HG02623 (cell line): Measurements from ENCODE around the gene NCAPH2.

Experiments
- ATAC-seq: cut with Tn5 transposase; IDR thresholded peaks from one replicate; pipeline ENCODE4 v1.9.1; 2021; ENCODE audit warnings: moderate library complexity; ENCODE audit not compliant: unreplicated experiment

Gene NCAPH2

GRCh38 chr22:50546326-50547262 lies 38.6 kb downstream of the NCAPH2 start:
- ATAC-seq: no peak

GRCh38 chr22:50547263-50547985 lies 39.4 kb downstream of the NCAPH2 start:
- ATAC-seq: no peak

DNA sequence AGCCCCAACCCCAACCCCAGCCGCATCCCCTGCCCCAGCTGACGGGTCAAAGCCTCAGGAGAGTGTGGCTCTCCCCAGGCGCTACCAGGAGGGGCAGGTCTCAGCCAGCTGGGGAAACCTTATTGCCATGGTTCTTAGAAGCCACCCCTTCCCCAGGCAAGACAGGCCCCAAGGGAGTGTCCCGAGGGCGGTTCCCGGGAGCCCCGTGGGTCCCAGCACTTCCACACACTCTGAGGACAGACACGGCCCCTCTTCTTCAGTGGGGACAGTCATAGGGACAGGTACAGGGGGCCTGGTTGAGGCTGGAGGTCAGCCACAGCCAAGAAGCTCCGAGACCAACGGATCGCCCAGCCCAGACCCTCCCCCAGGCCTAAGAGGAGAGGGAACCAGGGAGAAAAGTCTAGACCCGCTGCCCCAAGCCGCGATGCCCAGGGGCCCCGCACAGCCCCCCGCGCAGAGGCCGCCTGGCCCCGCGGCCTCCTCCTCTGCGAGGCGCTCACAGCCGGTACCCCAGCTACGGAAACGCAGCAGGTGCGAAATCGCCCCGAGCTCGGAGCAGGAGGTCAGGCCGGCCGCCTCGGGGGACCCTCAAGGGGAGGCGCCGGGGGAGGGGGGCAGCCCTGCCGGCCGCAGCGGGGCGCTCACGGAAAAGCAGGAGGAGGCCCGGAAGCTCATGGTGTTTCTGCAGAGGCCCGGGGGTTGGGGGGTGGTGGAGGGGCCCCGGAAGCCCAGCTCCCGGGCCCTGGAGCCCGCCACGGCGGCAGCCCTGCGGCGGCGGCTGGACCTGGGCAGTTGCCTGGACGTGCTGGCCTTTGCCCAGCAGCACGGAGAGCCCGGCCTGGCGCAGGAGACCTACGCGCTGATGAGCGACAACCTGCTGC lies 40.3 kb downstream of the NCAPH2 start:
- no peak for ATAC-seq

- ATAC-seq: no peak
Observed at GRCh38 chr22:50548921-50549790, 41.1 kb downstream of the NCAPH2 start.

DNA sequence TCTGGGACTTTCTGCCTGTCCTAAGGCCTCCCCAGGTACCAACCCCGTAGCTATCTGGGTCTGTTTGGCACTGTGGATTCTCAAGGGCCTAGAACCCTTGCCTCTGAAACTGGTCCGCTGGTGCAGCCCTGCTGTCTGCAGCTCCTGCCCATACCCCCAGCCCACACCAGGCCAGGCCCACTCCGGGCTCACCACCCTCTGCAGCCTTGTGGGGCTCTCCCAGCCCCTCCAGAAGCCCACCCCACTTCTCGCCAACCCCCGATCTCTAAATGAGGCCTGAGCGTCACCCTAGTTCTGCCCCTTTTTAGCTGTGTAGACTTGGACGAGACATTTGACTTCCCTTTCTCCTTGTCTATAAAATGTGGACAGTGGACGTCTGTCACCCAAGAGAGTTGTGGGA lies 42.4 kb downstream of the NCAPH2 start:
- no peak for ATAC-seq

DNA sequence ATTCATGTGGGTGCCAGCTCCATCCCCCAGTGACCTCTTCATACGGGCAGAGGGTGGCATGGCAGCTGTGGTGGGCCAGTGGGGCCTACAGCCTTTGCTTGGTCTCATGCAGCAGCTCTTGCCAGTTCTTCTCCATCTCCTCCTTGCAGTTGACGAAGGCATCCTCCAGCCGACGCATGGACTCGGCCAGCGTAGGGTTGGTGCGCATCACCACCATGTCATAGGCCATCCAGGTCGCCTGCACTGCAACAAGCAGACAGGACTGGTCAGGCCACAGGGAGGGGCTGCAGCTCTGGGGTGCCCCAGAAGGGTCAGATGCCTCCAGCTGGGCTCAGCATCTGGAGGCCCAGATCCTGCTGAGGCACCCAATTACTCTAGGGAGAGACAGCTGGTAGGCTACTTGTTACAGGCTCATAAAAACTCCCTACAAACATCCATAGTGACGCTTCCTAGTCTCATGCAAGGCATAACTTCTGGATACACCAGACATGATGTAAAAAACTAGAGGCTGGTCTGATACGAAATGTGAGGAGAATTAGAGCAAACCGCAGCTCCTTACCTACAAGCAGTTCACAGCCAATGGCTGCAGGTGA lies 43.2 kb downstream of the NCAPH2 start:
- ATAC-seq: no peak

- ATAC-seq: no peak
Observed at GRCh38 chr22:50553310-50553709, 45.3 kb downstream of the NCAPH2 start.

DNA sequence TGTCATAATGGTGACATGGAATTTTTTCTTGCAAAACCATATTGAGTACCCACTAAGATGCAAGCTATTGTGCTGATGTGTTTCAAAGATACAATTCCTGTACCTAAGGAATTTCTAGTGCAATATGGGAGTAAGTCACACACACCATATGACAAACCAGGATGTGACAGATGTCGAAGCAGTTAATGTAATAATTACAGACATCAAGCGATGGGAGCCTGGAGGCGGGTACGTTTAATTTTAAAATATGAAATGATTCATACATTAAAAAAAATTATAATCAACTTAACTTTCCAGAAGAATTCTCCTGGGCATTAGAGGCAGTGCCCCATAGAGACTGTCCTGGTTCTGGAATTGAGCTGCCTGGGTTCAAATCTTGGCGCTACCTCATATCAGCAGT lies 48.7 kb downstream of the NCAPH2 start:
- ATAC-seq: no peak

GRCh38 chr22:50560034-50560433 lies 52.0 kb downstream of the NCAPH2 start:
- ATAC-seq: no peak

DNA sequence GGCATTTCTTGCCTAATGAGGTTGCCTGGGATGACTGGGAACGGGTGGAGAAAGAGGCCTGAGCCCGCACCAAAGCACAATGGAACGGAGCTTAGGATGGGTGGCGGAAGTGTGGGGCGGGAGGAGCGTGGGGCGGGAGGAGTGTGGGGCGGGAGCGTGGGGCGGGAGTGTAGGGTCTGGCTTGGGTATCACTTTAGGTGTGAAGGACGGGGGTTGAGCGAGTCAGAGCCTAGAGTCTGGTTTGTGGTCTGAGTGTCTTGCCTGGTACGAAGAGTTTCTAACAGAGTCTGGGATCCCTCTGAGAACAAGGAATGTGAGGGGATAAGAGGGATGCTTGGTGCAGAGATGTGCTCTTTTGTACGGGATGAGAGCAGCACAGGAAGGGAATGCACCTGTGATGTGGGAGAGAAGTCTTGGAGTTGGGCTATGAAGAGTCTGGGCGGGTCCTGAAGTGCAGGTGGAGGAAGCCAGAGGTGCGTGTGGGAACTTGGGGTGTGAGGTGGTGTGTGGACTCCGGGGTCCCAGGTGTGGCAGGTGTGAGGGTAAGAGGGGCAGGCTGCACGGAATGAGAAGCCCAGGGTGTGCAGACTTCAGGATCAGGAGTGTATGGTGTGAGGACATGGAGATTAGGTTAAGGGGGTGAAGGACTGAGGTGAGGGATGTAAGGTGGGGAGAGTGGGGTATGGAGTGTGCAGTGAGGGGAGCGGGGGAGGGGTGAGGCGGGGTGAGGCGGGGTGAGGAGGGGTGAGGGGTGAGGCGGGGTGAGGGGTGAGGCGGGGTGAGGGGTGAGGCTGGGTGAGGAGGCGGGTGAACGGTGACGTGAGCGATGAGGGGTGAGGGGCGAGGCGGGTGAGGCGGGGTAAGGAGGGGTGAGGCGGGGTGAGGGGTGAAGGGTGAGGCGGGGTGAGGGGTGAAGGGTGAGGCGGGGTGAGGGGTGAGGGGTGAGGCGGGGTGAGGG lies 53.7 kb downstream of the NCAPH2 start:
- no peak for ATAC-seq

GRCh38 chr22:50562523-50563412 lies 54.7 kb downstream of the NCAPH2 start, which contains the start of gene SYCE3:
Gene SYCE3, minus strand, starts transcription at chr22:50562919. Its CDS starts 6,514 bp downstream, at chr22:50556405.
- peak; percentile 82 for ATAC-seq

DNA sequence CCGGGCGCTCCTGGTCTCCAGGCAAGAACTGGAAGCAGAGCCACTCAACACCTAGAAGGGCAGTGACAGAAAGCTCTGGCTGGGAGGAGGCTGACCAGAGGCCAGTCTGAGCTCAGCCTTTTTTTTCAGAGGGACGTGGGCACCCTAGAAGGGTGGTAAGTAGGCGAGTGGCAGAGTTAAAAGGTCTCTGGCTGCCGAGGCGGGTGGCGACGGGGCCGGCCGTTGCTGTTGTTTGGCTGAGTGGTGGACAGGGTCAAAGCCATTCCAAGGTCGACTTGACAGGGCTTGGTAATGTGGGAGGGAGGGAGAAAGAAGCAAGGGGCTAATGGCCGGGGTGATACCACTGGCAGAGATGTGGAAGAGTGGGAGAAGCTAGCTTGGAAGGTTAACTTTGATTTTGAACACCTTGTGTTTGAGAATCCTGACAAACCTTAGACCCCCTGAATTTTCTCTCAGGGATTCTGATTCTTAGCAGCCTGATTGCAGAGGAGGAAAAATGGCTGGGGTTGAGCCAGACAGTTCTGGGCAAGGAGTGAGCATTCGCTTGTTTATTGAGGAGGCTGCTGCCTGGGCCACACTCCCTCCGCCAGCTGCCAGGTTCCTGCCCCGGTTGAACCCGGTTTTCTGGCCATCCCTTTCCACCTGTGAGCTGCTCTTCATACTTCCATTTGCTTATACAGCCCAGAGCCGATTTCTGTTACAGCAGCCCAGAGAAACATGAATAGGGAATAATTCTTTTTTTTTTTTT lies 55.6 kb downstream of the NCAPH2 start:
- ATAC-seq: no peak

DNA sequence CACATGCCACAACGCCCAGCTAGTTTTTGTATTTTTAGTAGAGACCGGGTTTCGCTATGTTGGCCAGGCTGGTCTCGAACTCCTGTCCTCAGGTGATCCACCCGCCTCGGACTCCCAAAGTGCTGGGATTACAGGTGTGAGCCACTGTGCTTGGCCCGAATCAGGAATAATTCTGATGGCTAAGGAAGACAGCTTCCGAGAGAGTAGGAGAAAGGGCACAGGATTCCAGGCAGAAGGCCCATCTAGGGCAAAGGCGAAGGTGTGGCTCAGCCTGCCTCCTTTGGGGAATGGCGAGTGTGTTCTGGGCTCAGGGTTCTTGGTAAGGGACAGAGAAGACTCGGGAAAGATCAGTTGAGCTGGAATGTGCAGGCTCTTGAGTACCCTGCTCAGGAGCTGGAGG lies 56.3 kb downstream of the NCAPH2 start:
- no peak for ATAC-seq

DNA sequence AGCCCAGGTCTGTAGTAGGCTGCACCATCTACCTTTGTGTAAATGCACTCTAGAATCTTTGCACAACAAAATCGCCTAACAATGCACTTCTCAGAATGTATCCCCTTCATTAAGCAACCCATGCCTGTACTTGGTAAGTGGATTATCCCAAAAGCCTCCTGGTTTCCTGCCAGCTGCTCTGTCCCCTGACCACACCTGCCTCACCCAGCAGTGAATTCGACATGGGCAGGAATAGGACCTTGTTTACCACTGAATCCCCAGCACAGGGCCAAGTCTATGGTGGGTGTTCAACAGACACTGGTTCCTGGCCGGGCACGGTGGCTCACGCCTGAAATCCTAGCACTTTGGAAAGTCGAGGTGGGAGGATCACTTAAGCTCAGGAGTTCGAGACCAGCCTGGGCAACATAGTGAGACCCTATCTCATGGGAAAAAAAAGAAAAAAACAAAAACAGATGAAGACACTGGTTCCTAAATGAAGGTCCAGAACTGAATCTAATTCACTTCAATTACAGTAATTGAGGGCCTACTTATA lies 59.8 kb downstream of the NCAPH2 start:
- no peak for ATAC-seq

- no peak for ATAC-seq
Observed at GRCh38 chr22:50568626-50569025, 60.6 kb downstream of the NCAPH2 start.

- ATAC-seq: no peak
Observed at GRCh38 chr22:50569041-50569459, 61.0 kb downstream of the NCAPH2 start.
